Colon (tissue), 2 donors: ENCODE data around the gene WNT6.

Experiments
- FAIRE-seq: peaks from 2 replicates; lab custom pipeline; 2012; peaks lifted over from hg19 to GRCh38; lab: Jason Lieb, UNC
- donor health status: control.
- donor health status: control.

The WNT6 gene

DNA sequence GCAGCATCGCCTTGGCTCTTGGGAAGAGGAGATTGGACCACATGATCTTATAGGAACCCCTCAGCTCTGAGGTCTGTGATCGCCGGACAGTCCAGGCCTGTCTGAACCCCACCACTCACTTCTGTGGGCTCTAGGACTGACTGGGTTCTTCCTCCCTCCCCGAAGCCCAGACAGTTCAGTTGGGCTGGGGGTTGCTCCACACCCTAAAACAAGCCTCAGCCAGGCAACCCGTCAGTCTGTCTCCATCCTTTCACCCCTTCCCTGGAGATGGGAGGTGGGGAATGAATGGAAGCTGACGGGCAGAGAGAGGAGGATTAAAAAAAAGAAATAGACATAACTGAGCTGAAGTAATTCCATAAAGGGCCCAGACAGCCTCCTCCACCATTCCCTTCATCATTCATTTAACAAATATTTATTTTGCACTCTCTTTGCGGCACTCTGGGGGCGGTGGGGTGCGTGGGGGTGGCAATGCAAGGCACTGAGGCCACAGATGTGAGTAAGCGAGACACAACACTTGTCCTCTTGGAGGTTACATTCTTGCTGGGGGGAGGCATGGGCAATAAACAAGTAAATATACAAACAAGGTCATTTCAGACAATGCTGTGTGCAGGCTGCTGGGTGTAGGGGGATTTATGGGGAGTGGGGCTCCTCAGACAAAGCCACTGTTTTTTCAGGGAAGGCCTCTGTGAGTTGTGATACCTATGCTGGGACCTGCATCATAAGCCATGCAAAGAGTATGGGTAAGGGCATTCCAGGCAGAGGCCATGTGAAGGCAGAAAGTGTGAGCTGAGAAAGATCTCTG lies 33.9 kb downstream of the WNT6 start:
- FAIRE-seq: no peak

DNA sequence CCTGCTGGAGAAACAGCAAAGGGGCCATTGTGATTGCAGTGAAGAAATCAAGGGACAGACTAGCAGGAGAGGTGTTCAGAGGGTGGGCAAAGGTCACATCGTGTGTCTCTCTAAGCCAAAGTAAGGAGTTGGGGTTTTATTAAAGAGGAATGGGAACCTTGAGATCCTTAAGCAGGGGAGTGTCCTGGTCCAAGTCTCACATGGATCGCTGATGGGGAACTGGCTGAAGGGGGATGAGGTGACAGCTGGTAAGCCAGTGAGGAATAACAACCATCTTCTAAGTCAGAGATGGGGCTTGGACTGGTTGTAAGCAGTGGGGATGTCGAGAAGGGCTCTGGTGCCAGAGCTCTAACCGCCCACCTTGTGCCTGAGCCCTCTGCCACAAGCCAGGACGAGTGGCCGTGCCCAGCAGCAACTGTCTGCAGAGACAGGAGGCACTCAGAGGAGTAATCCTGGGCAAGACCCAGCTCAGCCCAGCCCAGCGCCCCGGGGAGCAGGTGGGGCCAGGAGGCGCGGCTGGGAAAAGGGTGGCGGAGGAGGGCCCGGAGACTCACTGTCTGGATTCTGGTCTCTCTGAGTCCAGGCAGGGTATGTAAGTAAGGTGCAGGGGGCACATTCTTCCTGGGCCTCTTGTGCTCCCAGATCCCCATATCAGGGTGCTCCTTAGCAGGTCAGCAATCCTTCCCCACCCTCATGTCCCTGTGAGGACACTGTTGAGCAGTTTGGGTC lies 34.7 kb downstream of the WNT6 start:
- no peak for FAIRE-seq

DNA sequence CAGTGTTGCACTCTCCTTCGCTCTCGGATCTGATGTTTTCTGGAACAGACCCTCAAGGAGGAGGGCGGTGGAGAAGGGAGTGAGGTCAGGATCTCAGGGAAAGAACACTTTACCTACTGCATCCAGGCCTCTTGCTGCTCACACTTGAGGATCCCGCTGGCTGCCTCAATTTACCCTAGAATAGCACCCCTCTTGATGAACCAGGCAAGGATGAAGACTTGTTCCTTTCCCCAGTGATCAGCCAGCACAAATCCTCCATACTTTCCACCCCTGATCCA lies 35.2 kb downstream of the WNT6 start:
- no peak for FAIRE-seq

DNA sequence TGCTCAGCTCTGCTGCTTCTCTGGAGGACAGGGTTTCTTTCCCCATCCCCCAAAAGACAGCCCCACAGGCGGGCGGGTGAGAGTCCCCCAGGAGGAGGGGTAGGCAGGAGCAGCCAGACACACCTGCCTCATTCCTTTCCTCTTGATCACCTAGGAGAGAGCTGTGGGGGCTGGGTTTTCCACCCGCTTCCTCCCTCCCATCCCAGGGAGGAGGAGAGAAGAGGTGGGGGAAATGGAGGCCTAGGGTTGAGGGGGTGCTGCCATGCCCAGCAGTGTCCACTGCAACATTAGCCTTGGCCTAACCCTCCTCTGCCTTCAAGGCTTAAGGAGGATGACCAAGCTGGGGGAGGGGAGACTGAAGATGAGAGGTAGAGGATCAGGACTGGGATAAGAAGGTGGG lies 35.7 kb downstream of the WNT6 start:
- no peak for FAIRE-seq

GRCh38 chr2:218895759-218896500 lies 36.3 kb downstream of the WNT6 start:
- FAIRE-seq: no peak

DNA sequence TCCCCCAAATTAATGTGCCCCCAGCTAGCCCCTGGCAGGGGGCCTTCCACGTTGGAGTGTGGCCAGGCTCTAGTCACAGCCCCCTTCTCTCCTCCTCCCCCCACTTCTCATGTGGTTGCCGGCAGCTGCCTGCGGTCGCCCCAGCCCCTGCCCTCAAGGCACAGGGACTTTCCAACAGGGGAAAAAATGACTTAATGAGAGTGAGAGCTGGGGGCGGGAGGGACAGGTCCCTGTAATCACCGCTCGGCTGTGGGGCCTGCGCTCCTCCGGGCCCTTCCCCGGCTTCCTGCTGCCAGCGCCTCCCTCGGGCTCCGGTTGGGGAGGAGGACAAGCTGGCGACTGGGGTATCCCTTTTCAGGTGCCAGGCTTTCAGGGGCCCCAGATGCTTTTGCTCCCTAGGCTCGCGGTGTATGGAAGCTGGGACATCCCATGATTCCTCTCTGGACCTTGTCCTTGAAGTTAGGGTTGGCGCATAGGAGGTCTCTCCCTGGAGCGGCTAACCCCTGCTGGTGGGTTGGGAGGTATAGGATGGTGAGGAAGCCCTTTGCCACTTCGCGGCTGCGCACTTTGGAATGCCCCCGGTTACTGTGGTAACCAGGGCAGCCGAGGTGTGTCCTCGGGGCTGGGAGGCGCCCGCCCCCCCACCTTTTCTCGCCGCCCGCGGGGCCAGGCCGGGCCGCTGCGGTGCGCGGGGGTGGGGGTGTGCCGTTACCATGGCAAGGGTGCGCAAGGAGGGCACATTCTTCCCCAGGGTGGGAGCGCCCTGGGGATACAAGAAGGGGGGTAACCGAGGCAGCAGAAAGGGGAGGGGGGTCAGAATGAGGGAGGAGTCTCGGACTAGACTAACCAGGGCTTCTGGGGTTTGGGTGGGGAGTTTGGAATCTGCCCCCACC lies 37.1 kb downstream of the WNT6 start:
- no peak for FAIRE-seq

- no peak for FAIRE-seq
These were observed 37.9 kb downstream of the WNT6 start for GRCh38 chr2:218897394-218898108.

- FAIRE-seq: no peak
These were observed 38.7 kb downstream of the WNT6 start for GRCh38 chr2:218898109-218898878.

DNA sequence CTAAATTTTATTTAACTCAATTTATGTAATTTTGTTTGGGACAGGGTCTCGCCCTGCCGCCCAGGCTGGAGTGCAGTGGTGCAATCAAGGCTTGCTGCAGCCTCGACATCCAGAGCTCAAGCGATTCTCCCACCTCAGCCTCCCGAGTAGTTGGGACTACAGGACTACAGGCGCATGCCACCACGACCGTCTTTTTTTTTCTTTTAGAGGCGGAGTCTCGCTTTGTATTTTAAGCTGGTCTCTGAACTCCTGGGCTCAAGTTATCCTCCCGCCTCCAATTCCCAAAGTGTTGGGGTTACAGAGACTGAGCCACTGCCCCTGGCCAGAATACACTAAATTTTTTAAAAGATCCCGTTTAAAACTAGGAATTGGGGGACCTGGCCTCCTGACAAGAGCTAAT lies 39.5 kb downstream of the WNT6 start:
- no peak for FAIRE-seq

DNA sequence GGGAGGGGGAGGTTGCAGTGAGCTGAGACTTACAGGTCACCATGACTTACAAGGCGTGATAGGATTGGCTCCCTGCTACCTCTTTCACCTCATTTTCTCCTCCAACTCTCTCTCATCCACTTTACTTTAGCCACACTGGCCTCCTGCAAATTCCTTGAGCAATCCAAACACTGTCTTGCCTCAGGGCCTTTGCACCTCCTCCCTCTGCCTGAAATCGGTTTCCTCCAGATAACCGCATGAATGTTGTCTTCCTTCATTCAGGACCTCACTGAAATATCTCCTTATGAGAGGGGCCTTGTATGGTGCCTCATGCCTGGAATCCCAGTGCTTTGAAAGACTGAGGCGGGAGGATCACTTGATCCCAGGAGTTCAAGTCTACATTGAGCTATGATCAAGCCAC lies 42.8 kb downstream of the WNT6 start:
- no peak for FAIRE-seq

GRCh38 chr2:218904176-218904575 lies 44.6 kb downstream of the WNT6 start:
- no peak for FAIRE-seq

- no peak for FAIRE-seq
These were observed 49.4 kb downstream of the WNT6 start for GRCh38 chr2:218908721-218909619.

- no peak for FAIRE-seq
These were observed 51.1 kb downstream of the WNT6 start for GRCh38 chr2:218910741-218911140.

DNA sequence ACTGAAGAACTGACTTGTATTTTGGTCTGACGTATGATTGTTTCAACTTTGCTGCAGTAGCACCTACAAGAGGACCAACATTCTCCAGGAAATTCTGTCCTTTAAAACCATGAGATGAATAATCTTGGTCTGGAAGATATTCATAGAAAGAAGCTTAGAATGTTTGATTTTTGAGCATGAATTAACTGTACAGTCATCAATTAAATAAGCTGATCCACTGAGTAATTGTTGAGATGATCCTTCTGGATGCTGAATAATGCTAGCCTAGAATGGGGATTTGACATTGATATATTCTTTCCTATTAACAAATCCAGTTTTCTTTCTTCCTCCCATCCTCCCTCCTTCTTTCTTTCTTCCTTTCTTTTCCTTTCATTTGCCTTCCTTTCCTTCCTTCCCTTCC lies 60.9 kb downstream of the WNT6 start:
- no peak for FAIRE-seq
